Stimulated activated CD4-positive, alpha-beta T cell treated with anti-CD3 and anti-CD28 coated beads, Interleukin-1b, Interleukin-23, amount 100 ng/mL, for 4 hours (primary cell): ENCODE data around the gene CLDN18.

ENCODE experiments used
- DNase-seq, 2 donors: peaks; one replicate each; pipeline ENCODE4 v3.0.0-alpha.2; 2020; ENCODE audit warnings: low read depth in 2 of 2

Gene CLDN18

GRCh38 chr3:138025553-138025952 is 15.6 kb downstream of the CLDN18 start:
- DNase-seq = no peak

GRCh38 chr3:138027821-138028220 is 17.9 kb downstream of the CLDN18 start:
- no peak for DNase-seq

GRCh38 chr3:138030734-138031280 is 20.8 kb downstream of the CLDN18 start:
- no peak for DNase-seq

- DNase-seq = no peak
These were observed 21.6 kb downstream of the CLDN18 start for GRCh38 chr3:138031536-138031935.

- no peak for DNase-seq
These were observed 22.6 kb downstream of the CLDN18 start for GRCh38 chr3:138032567-138032966.

GRCh38 chr3:138033202-138033691 is 23.3 kb downstream of the CLDN18 start:
- no peak for DNase-seq

- no peak for DNase-seq
These were observed 25.0 kb downstream of the CLDN18 start for GRCh38 chr3:138034918-138035317.

GRCh38 chr3:138036572-138036971 is 26.6 kb downstream of the CLDN18 start:
- no peak for DNase-seq

- no peak for DNase-seq
These were observed 28.9 kb downstream of the CLDN18 start for GRCh38 chr3:138038725-138039462.

GRCh38 chr3:138042043-138042442 is 32.1 kb downstream of the CLDN18 start:
- no peak for DNase-seq

- no peak for DNase-seq
These were observed 33.5 kb downstream of the CLDN18 start for GRCh38 chr3:138043266-138044029.

GRCh38 chr3:138046085-138046484 is 36.1 kb downstream of the CLDN18 start:
- DNase-seq = no peak

- no peak for DNase-seq
These were observed 37.0 kb downstream of the CLDN18 start for GRCh38 chr3:138046955-138047354.

- DNase-seq = no peak
These were observed 37.7 kb downstream of the CLDN18 start for GRCh38 chr3:138047596-138048158.

- no peak for DNase-seq
These were observed 39.4 kb downstream of the CLDN18 start for GRCh38 chr3:138049157-138049919.

GRCh38 chr3:138051947-138052802 is 42.2 kb downstream of the CLDN18 start:
- DNase-seq = no peak

- DNase-seq = no peak
These were observed 44.1 kb downstream of the CLDN18 start for GRCh38 chr3:138054057-138054456.

GRCh38 chr3:138057384-138057783 is 47.4 kb downstream of the CLDN18 start:
- no peak for DNase-seq

- DNase-seq = no peak
These were observed 49.3 kb downstream of the CLDN18 start for GRCh38 chr3:138059261-138059660.

- DNase-seq = no peak
These were observed 50.8 kb downstream of the CLDN18 start for GRCh38 chr3:138060792-138061191.

- DNase-seq = no peak
These were observed 52.1 kb downstream of the CLDN18 start for GRCh38 chr3:138062037-138062436.
